ENCODE data around the gene RTN4IP1.
"Not testable (repeated sequence)": the region's sequence is repeated elsewhere in the genome, so short reads cannot be mapped to it uniquely, and the experiment has no call there.

RTN4IP1 gene

GRCh38 chr6:106579281-106579680 is 50.0 kb downstream of the RTN4IP1 start:
- no peak for DNase-seq (ENCODE audit: low read depth)

- peak; percentile 67 for DNase-seq (ENCODE audit: low read depth)
Measured at GRCh38 chr6:106574741-106575458, 54.4 kb downstream of the RTN4IP1 start.

GRCh38 chr6:106572875-106573585 is 56.3 kb downstream of the RTN4IP1 start:
- DNase-seq (ENCODE audit: low read depth): no peak

GRCh38 chr6:106572436-106572835 is 56.9 kb downstream of the RTN4IP1 start:
- DNase-seq (ENCODE audit: low read depth): no peak

GRCh38 chr6:106569428-106569827 is 59.9 kb downstream of the RTN4IP1 start:
- DNase-seq (ENCODE audit: low read depth): no peak

- peak; percentile 29 for DNase-seq (ENCODE audit: low read depth)
Measured at GRCh38 chr6:106568530-106568929, 60.8 kb downstream of the RTN4IP1 start.

- no peak for DNase-seq (ENCODE audit: low read depth)
Measured at GRCh38 chr6:106564476-106564875, 64.8 kb downstream of the RTN4IP1 start.

- no peak for DNase-seq (ENCODE audit: low read depth)
Measured at GRCh38 chr6:106563614-106564013, 65.7 kb downstream of the RTN4IP1 start.

- DNase-seq (ENCODE audit: low read depth): no peak
Measured at GRCh38 chr6:106561686-106562405, 67.5 kb downstream of the RTN4IP1 start.

GRCh38 chr6:106560996-106561685 is 68.2 kb downstream of the RTN4IP1 start:
- DNase-seq (ENCODE audit: low read depth): peak; percentile 66

- DNase-seq (ENCODE audit: low read depth): not testable (repeated sequence)
Measured at GRCh38 chr6:106559659-106560058, 69.6 kb downstream of the RTN4IP1 start.

- no peak for DNase-seq (ENCODE audit: low read depth)
Measured at GRCh38 chr6:106558364-106558763, 70.9 kb downstream of the RTN4IP1 start.

- peak; percentile 22 for DNase-seq (ENCODE audit: low read depth)
Measured at GRCh38 chr6:106557837-106558236, 71.5 kb downstream of the RTN4IP1 start.

- peak; percentile 44 for DNase-seq (ENCODE audit: low read depth)
Measured at GRCh38 chr6:106556368-106556960, 72.8 kb downstream of the RTN4IP1 start.

GRCh38 chr6:106555767-106556166 is 73.5 kb downstream of the RTN4IP1 start:
- DNase-seq (ENCODE audit: low read depth): no peak

- no peak for DNase-seq (ENCODE audit: low read depth)
Measured at GRCh38 chr6:106553440-106553839, 75.9 kb downstream of the RTN4IP1 start.

- DNase-seq (ENCODE audit: low read depth): no peak
Measured at GRCh38 chr6:106551155-106551554, 78.1 kb downstream of the RTN4IP1 start.

- no peak for DNase-seq (ENCODE audit: low read depth)
Measured at GRCh38 chr6:106549521-106549920, 79.8 kb downstream of the RTN4IP1 start.

- DNase-seq (ENCODE audit: low read depth): not testable (repeated sequence)
Measured at GRCh38 chr6:106548926-106549455, 80.3 kb downstream of the RTN4IP1 start.

GRCh38 chr6:106547601-106548453 is 81.5 kb downstream of the RTN4IP1 start:
- DNase-seq (ENCODE audit: low read depth): peak; percentile 84

Measured in iris pigment epithelial cell (primary cell).